GM18526 (cell line): ENCODE results near the gene ELMO1.

ENCODE experiments used
- POLR2A ChIP-seq: IDR thresholded peaks from 3 replicates; pipeline ENCODE4 v1.6.1; 2011; ENCODE audit not compliant: insufficient read length; ENCODE audit errors: extremely low read depth

ELMO1 gene

GRCh38 chr7:37035631-37036030 lies 413.0 kb downstream of the ELMO1 start:
- no peak for TF ChIP-seq POLR2A

GRCh38 chr7:37033141-37033540 lies 415.5 kb downstream of the ELMO1 start:
- TF ChIP-seq POLR2A: no peak

GRCh38 chr7:37032258-37032601 lies 416.4 kb downstream of the ELMO1 start:
- no peak for TF ChIP-seq POLR2A

GRCh38 chr7:37031571-37032257 lies 416.9 kb downstream of the ELMO1 start:
- no peak for TF ChIP-seq POLR2A

GRCh38 chr7:37028909-37029440 lies 419.7 kb downstream of the ELMO1 start:
- TF ChIP-seq POLR2A: no peak

- no peak for TF ChIP-seq POLR2A
These were observed 420.9 kb downstream of the ELMO1 start for GRCh38 chr7:37027557-37028341.

- TF ChIP-seq POLR2A: no peak
These were observed 421.6 kb downstream of the ELMO1 start for GRCh38 chr7:37027104-37027503.

GRCh38 chr7:37018954-37019353 lies 429.7 kb downstream of the ELMO1 start:
- TF ChIP-seq POLR2A: no peak

GRCh38 chr7:37016064-37016878 lies 432.4 kb downstream of the ELMO1 start:
- TF ChIP-seq POLR2A: no peak

GRCh38 chr7:37015353-37016034 lies 433.2 kb downstream of the ELMO1 start:
- no peak for TF ChIP-seq POLR2A

- TF ChIP-seq POLR2A: no peak
These were observed 434.9 kb downstream of the ELMO1 start for GRCh38 chr7:37013771-37014170.

GRCh38 chr7:37011151-37011890 lies 437.3 kb downstream of the ELMO1 start:
- TF ChIP-seq POLR2A: no peak

GRCh38 chr7:37009125-37009675 lies 439.5 kb downstream of the ELMO1 start:
- no peak for TF ChIP-seq POLR2A

- no peak for TF ChIP-seq POLR2A
These were observed 441.0 kb downstream of the ELMO1 start for GRCh38 chr7:37007691-37008090.
